Measurements from ENCODE around the gene CIROP.

Gene CIROP

DNA sequence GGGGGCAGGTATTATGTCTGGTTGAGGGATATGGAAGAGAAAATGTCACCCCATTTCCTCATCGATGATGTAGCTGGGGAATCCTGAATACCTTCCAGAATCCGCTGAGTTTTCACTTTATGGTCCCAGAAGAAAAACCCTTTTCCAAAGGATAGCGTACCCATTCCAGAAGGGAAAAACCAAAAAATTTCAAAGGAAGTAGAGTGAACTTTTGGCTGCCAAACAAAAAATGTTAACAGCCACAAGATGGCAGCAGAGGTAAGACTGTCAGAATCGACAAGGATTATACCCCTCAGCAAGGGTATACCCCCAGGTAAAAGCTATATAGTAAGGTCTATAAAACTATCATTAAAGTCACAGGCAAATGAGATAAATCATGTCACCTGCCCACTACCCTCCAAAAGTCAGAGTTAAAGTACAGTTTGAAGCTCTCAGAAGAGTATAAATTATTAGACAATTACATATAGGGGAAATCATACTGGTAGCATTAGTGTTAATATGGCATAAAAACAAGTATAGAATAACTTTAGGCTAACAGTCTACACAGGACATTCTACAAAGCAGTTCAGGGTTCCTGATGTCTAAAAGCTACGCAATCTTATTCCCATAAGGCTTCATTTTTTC lies 27.9 kb downstream of the CIROP start:
- TF ChIP-seq, protein P1, sequence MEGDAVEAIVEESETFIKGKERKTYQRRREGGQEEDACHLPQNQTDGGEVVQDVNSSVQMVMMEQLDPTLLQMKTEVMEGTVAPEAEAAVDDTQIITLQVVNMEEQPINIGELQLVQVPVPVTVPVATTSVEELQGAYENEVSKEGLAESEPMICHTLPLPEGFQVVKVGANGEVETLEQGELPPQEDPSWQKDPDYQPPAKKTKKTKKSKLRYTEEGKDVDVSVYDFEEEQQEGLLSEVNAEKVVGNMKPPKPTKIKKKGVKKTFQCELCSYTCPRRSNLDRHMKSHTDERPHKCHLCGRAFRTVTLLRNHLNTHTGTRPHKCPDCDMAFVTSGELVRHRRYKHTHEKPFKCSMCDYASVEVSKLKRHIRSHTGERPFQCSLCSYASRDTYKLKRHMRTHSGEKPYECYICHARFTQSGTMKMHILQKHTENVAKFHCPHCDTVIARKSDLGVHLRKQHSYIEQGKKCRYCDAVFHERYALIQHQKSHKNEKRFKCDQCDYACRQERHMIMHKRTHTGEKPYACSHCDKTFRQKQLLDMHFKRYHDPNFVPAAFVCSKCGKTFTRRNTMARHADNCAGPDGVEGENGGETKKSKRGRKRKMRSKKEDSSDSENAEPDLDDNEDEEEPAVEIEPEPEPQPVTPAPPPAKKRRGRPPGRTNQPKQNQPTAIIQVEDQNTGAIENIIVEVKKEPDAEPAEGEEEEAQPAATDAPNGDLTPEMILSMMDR (conservative IDR thresholded peaks at IDR 0.05), result peak; percentile 79
- TF ChIP-seq ZFX (IDR thresholded peaks at IDR 0.05), result no peak
- H3K27ac ChIP-seq, result no peak overlapping the region

DNA sequence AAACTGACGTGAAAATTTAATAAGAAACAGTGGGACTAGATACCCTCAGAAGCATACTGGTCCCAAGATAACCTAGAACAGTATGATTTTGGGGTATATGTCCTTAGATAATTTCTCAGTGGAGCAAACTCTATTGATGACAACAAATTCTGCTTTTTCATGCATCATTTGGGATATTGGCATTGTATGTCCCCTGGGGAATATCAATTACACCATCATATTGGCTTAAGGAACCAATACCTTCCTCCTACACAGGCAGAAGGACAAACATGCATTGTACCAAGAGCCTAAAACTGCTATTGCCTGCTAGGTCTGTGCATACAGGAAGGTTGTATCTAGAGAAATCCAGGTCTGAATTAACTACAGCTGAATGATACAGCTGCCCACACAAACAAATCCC lies 29.9 kb downstream of the CIROP start:
- H3K27ac ChIP-seq, result no peak overlapping the region
- TF ChIP-seq, protein P1 (conservative IDR thresholded peaks at IDR 0.05), result no peak
- no peak for TF ChIP-seq ZFX (IDR thresholded peaks at IDR 0.05)

DNA sequence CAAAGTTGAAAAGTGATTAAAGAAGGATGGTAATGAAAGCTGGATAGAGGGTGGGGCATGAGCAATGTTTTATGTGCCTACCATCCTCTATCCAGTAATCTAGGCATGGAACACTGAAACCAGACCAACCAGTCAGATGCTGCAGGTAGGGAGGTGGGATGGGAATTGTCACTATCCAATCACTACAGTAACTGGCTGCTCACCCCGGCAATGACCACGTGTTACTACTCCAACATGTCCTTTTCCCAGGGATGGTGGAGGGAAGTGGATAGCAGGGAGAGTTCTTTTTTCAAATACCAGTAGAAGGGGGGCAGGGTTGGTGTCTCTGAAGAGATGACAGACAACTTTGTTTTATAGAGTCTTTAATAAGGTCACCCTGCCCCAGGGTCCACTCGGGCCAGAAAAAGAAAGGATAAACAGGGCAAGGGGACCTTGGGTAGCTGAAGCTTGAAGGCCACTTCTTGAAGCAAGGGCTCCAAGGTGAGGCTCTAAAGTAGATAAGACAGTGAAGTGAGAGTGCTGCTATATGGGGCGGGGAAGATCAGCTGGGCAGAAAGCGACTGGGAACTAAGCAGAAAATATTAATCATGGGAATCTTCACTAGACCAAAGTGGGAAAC lies 32.8 kb downstream of the CIROP start:
- peak overlapping the region; percentile 87 for H3K27ac ChIP-seq
- TF ChIP-seq, protein P1 (conservative IDR thresholded peaks at IDR 0.05), result no peak
- no peak for TF ChIP-seq ZFX (IDR thresholded peaks at IDR 0.05)

DNA sequence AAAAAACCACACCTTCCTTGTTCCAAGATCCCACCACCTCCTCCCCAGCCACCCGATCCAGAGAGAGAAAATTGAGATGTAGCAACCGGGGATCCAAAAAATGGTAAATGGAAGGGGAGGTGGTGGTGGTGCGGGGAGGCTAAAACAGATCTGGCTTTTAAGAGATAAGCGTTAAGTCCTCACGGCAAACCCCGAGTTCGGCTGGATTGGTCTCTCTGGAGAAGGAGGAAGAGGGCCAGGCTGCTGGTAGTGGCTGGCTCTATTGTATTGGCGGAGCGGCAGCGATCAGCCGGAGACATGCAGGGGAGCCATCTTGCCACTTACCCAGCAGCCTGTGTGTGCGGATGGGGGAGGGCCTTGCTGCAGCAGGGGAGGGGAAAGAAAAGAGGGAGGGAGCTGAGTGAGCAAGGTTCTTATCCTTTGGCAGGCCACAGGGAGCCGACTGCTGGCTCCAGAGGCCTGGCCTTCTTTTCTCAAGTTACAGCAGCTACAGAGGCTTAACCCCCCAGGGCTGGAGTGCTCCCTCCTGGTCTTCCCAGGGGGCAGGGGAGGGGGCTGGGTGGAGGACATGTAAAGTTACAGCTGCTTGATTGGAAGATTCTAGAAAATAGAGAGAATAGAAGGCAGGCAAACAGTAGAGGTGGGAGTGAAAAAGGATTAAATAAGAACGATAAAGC lies 33.4 kb downstream of the CIROP start:
- TF ChIP-seq, protein P1 (conservative IDR thresholded peaks at IDR 0.05), result no peak
- TF ChIP-seq ZFX (IDR thresholded peaks at IDR 0.05), result no peak
- peak overlapping the region; percentile 87 for H3K27ac ChIP-seq

DNA sequence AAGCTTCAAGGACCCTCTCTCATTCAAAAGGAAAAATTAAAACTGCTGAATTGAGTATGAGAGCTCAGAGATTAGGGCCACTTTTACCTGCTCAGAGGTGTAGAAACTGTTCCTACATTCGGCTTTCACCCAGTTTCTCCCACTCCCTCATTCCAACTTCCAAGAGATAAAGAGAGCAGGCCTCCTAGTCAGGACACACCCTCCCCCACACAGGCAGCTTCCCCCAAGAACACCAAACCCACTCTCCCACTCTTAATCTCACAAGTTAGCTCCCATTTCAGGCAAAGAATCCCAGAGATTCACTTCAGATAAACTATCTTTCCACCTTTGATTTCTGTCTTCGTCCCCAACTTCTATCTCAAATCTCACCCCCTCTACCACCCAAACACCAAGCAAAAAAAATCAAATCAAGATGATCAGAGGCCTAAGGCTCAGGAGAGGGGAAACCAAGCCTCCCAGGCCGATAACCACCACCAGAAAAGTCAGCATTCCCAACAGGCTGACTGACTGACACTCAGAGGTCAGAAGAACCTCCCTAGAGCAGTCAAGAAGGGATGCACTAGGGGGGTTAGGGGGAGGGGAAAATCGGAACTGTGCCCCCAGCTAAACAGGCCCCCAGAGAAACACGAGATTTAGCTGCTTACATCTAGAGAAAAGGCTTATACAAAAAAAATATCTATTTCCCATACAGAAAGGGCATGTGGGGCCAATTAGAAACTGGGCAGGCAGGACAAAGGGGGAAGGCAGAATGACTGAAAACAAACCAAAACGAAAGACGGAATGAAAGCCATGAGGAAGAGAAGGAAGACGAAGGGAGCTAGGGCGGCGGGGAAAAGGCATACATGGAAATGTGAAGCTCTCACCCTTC lies 34.3 kb downstream of the CIROP start:
- TF ChIP-seq, protein P1 (conservative IDR thresholded peaks at IDR 0.05), result no peak
- TF ChIP-seq ZFX (IDR thresholded peaks at IDR 0.05), result no peak
- peak overlapping the region; percentile 87 for H3K27ac ChIP-seq

DNA sequence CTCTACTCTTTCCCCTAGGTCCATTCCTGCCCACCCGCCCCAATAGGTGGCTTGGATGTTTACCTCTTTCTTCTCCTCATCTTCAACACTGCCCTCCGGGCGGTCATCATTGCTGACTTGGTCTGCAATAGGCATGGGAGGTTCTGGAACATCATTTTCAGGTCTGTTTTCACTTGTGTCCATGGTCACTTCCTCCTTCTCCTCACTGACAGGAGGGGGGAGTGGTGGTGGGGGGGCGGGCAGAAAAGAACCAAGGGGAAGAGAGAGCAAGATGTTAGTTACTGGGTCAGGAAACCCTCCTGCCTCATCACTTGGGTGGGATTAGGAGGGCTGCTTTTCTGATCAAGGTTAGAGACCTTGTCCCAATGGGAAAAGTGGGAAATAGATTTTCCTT lies 35.4 kb downstream of the CIROP start:
- TF ChIP-seq, protein P1 (conservative IDR thresholded peaks at IDR 0.05), result no peak
- no peak for TF ChIP-seq ZFX (IDR thresholded peaks at IDR 0.05)
- peak overlapping the region; percentile 15; the same call in 1 of the 2 replicates for H3K27ac ChIP-seq
